Activated CD4-positive, alpha-beta T cell treated with anti-CD3 and anti-CD28 coated beads, Interleukin-2, amount 50 U/mL, for 4 hours (primary cell): ENCODE results near the gene GLG1.
"Not testable (repeated sequence)": the region's sequence is repeated elsewhere in the genome, so short reads cannot be mapped to it uniquely, and the experiment has no call there.

ENCODE experiments used
- DNase-seq, 2 experiments: peaks; one replicate each; pipeline ENCODE4 v3.0.0-alpha.2; 2020

GLG1 gene

GRCh38 chr16:74574146-74574545, 32.8 kb downstream of the GLG1 start:
- DNase-seq: no peak

GRCh38 chr16:74573622-74574021, 33.3 kb downstream of the GLG1 start:
- no peak for DNase-seq

- DNase-seq: no peak
Measured at GRCh38 chr16:74570412-74571301, 36.3 kb downstream of the GLG1 start.

- no peak for DNase-seq
Measured at GRCh38 chr16:74568961-74569631, 37.8 kb downstream of the GLG1 start.

- DNase-seq: no peak
Measured at GRCh38 chr16:74567901-74568300, 39.0 kb downstream of the GLG1 start.

- no peak for DNase-seq
Measured at GRCh38 chr16:74565378-74565777, 41.5 kb downstream of the GLG1 start.

- no peak for DNase-seq
Measured at GRCh38 chr16:74564451-74564984, 42.4 kb downstream of the GLG1 start.

GRCh38 chr16:74563828-74564263, 43.1 kb downstream of the GLG1 start:
- peak in 1 of 2 experiments; percentile 15 for DNase-seq

- no peak for DNase-seq
Measured at GRCh38 chr16:74562117-74562516, 44.8 kb downstream of the GLG1 start.

- DNase-seq: no peak
Measured at GRCh38 chr16:74561626-74562025, 45.3 kb downstream of the GLG1 start.

- DNase-seq: no peak
Measured at GRCh38 chr16:74560912-74561311, 46.0 kb downstream of the GLG1 start.

GRCh38 chr16:74558873-74559272, 48.0 kb downstream of the GLG1 start:
- no peak for DNase-seq

GRCh38 chr16:74557275-74557674, 49.6 kb downstream of the GLG1 start:
- DNase-seq: no peak

- no peak for DNase-seq
Measured at GRCh38 chr16:74556375-74556922, 50.5 kb downstream of the GLG1 start.

- DNase-seq: not testable (repeated sequence)
Measured at GRCh38 chr16:74552357-74552756, 54.6 kb downstream of the GLG1 start.

GRCh38 chr16:74550227-74551019, 56.5 kb downstream of the GLG1 start:
- DNase-seq: not testable (repeated sequence)

- DNase-seq: not testable (repeated sequence)
Measured at GRCh38 chr16:74546112-74546511, 60.8 kb downstream of the GLG1 start.

- not testable (repeated sequence) for DNase-seq
Measured at GRCh38 chr16:74542911-74543578, 63.9 kb downstream of the GLG1 start.

GRCh38 chr16:74540663-74541062, 66.3 kb downstream of the GLG1 start:
- not testable (repeated sequence) for DNase-seq

- DNase-seq: not testable (repeated sequence)
Measured at GRCh38 chr16:74538801-74539200, 68.1 kb downstream of the GLG1 start.

- not testable (repeated sequence) for DNase-seq
Measured at GRCh38 chr16:74537746-74538145, 69.2 kb downstream of the GLG1 start.

GRCh38 chr16:74534650-74535049, 72.3 kb downstream of the GLG1 start:
- DNase-seq: not testable (repeated sequence)
